Neural progenitor cell (in vitro differentiated cells): ENCODE results near the gene FAM25A. TPM values are rescaled to one million over a fixed set of nuclear protein-coding genes. Genes with fewer than 3 reads are reported as not detected.
"Not testable (repeated sequence)": the region's sequence is repeated elsewhere in the genome, so short reads cannot be mapped to it uniquely, and the experiment has no call there.

Experiments used
- DNase-seq: peaks from one replicate; pipeline ENCODE4 v3.0.0-alpha.2; 2016; ENCODE audit warnings: low spot score
- H2AFZ ChIP-seq: fragments of 200-600 bp; sonication (generic); replicated peaks from 2 replicates; pipeline ENCODE4 v1.6.1; 2016; ENCODE audit warnings: antibody characterized with exemption
- H3F3A ChIP-seq: fragments of 200-600 bp; sonication (generic); 2 replicates; pipeline ENCODE4 v1.6.1; 2016; ENCODE audit warnings: antibody characterized with exemption, low read depth
- H3K27ac ChIP-seq: fragments of 200-600 bp; sonication (generic); 2 replicates; pipeline ENCODE4 v1.5.1; 2016; ENCODE audit warnings: mild to moderate bottlenecking
- H3K27me3 ChIP-seq: fragments of 200-600 bp; sonication (generic); 2 replicates; pipeline ENCODE4 v1.6.1; 2016; ENCODE audit warnings: mild to moderate bottlenecking, moderate library complexity
- H3K36me3 ChIP-seq: fragments of 200-600 bp; sonication (generic); 2 replicates; pipeline ENCODE4 v1.5.1; 2016
- H3K4me1 ChIP-seq: fragments of 200-600 bp; sonication (generic); 2 replicates; pipeline ENCODE4 v1.6.1; 2016; ENCODE audit warnings: mixed run types
- H3K4me2 ChIP-seq: fragments of 200-600 bp; sonication (generic); 2 replicates; pipeline ENCODE4 v1.6.1; 2016
- H3K4me3 ChIP-seq: fragments of 200-600 bp; sonication (generic); 2 replicates; pipeline ENCODE4 v1.5.1; 2016
- H3K79me2 ChIP-seq: fragments of 200-600 bp; sonication (generic); 2 replicates; pipeline ENCODE4 v1.6.1; 2016; ENCODE audit warnings: low read depth
- H3K9ac ChIP-seq: fragments of 200-600 bp; sonication (generic); 2 replicates; pipeline ENCODE4 v1.6.1; 2016
- H3K9me3 ChIP-seq: fragments of 200-600 bp; sonication (generic); 2 replicates; pipeline ENCODE4 v1.5.1; 2016; ENCODE audit warnings: low read depth
- H4K20me1 ChIP-seq: fragments of 200-600 bp; sonication (generic); 2 replicates; pipeline ENCODE4 v1.6.1; 2016; ENCODE audit warnings: low read depth
- H3K27ac Mint-ChIP-seq: 3 replicates; pipeline ENCODE4 v1.8.0; 2021; ENCODE audit warnings: mixed read lengths
- H3K27me3 Mint-ChIP-seq: 2 replicates; pipeline ENCODE4 v1.8.0; 2022; ENCODE audit warnings: low read depth, mild to moderate bottlenecking, inconsistent platforms, moderate library complexity, mixed read lengths; ENCODE audit not compliant: insufficient read depth
- H3K36me3 Mint-ChIP-seq: 3 replicates; pipeline ENCODE4 v1.8.0; 2021; ENCODE audit warnings: mixed read lengths
- H3K4me1 Mint-ChIP-seq: 3 replicates; pipeline ENCODE4 v1.8.0; 2021; ENCODE audit warnings: mixed read lengths
- H3K4me3 Mint-ChIP-seq: 3 replicates; pipeline ENCODE4 v1.8.0; 2021; ENCODE audit warnings: mild to moderate bottlenecking, moderate library complexity, mixed read lengths
- H3K9me3 Mint-ChIP-seq: 3 replicates; pipeline ENCODE4 v1.8.0; 2020; ENCODE audit warnings: mixed read lengths
- total RNA-seq: library from RNA; depleted of rRNA; stranded (reverse); fragments of >200 nt; gene quantifications from 2 replicates; pipeline ENCODE4 v1.2.3, GENCODE V29; 2015; ENCODE audit warnings: low replicate concordance

FAM25A gene
- total RNA-seq, 1 donor from 2014 or later, result not detected

DNA sequence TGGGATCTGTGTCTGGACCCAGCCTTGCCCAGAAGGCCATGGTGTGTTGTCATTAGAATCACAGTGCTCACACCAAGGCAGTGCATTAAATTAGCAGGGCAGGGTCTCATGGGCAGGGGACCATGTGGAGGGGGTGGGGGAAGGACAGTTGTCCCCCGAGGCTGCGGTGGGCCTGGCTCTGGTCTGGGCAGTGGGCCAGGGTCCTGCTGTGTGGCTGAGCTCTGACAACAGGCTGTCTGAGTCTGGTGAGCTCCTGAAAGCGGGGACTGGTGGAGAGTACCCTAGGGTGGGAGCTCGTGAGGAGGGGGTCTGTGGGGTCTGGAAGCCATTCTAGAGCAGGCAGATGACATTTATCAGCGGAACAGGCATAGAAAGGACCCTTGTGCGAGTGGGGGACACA lies 2.0 kb upstream of the FAM25A start:
- H2AFZ ChIP-seq, H3K4me3 Mint-ChIP-seq, H3K9me3 Mint-ChIP-seq, H3K36me3 Mint-ChIP-seq, DNase-seq, H3F3A ChIP-seq, H3K27me3 ChIP-seq, H3K4me2 ChIP-seq, H3K27ac ChIP-seq, H3K27me3 Mint-ChIP-seq, H3K4me1 Mint-ChIP-seq, H3K36me3 ChIP-seq, H3K79me2 ChIP-seq, H4K20me1 ChIP-seq, H3K4me1 ChIP-seq, H3K4me3 ChIP-seq, H3K9ac ChIP-seq, H3K9me3 ChIP-seq, H3K27ac Mint-ChIP-seq: not testable (repeated sequence)

GRCh38 chr10:87019066-87019465 lies 1.0 kb upstream of the FAM25A start:
- not testable (repeated sequence) for H3K36me3 ChIP-seq, H3K36me3 Mint-ChIP-seq, DNase-seq, H3K4me2 ChIP-seq, H3F3A ChIP-seq, H3K27ac Mint-ChIP-seq, H3K27me3 ChIP-seq, H2AFZ ChIP-seq, H3K27me3 Mint-ChIP-seq, H3K9me3 Mint-ChIP-seq, H3K9me3 ChIP-seq, H3K9ac ChIP-seq, H4K20me1 ChIP-seq, H3K79me2 ChIP-seq, H3K4me3 ChIP-seq, H3K4me3 Mint-ChIP-seq, H3K4me1 Mint-ChIP-seq, H3K4me1 ChIP-seq, H3K27ac ChIP-seq

- not testable (repeated sequence) for H3K4me1 Mint-ChIP-seq, H3F3A ChIP-seq, H3K36me3 ChIP-seq, H3K4me3 ChIP-seq, H3K4me3 Mint-ChIP-seq, H3K27ac ChIP-seq, H3K27me3 Mint-ChIP-seq, H3K9ac ChIP-seq, H3K36me3 Mint-ChIP-seq, H3K9me3 Mint-ChIP-seq, H2AFZ ChIP-seq, H3K79me2 ChIP-seq, H3K4me1 ChIP-seq, H4K20me1 ChIP-seq, H3K27ac Mint-ChIP-seq, H3K27me3 ChIP-seq, H3K4me2 ChIP-seq, DNase-seq, H3K9me3 ChIP-seq
Measured at GRCh38 chr10:87019504-87019903, 590 bp upstream of the FAM25A start.

GRCh38 chr10:87025285-87025958 lies 5.3 kb downstream of the FAM25A start:
- H3K27me3 ChIP-seq, H3K9me3 ChIP-seq, H3K27me3 Mint-ChIP-seq, H2AFZ ChIP-seq, H3K36me3 ChIP-seq, H3K36me3 Mint-ChIP-seq, H3F3A ChIP-seq, DNase-seq, H4K20me1 ChIP-seq, H3K27ac ChIP-seq, H3K4me1 Mint-ChIP-seq, H3K4me1 ChIP-seq, H3K4me3 ChIP-seq, H3K79me2 ChIP-seq, H3K9me3 Mint-ChIP-seq, H3K4me2 ChIP-seq, H3K4me3 Mint-ChIP-seq, H3K27ac Mint-ChIP-seq, H3K9ac ChIP-seq: not testable (repeated sequence)

DNA sequence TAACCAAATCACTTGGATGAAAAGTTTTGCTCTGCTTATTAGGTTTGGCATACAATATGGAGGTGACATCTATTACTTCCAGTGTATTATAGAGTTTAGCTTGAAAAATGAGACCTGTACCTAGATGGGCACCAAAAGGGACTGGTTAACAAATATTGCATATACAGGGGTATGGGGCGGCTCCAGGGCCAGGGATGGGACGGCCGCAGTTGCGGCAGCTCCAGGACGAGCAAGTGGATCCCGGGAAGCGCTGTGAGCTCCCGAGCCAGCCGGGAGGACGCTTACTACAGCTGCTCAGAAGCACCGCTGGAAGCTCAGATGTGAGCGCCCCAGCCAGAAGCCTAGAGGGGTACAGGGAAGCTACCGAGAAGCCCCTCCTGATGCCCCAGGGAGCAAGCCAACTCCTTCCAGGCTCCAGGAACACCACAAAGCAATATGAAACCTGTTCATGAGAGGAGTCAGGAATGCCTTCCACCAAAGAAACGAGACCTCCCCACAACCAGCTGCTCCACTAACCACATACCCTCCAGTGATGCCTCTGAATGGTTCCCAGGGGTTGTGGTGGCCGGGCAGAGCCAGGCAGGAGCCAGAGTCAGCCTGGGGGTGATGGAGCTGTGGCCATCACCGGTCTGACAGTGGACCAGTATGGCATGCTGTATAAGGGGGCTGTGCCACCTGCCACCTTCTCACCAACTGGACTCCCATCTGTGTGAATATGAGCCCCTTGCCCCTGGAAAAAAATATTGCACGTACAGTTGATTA lies 6.8 kb downstream of the FAM25A start:
- DNase-seq, H3K36me3 Mint-ChIP-seq, H3K4me2 ChIP-seq, H3F3A ChIP-seq, H3K9ac ChIP-seq, H3K4me1 Mint-ChIP-seq, H3K79me2 ChIP-seq, H3K9me3 ChIP-seq, H3K36me3 ChIP-seq, H3K27me3 Mint-ChIP-seq, H3K27ac Mint-ChIP-seq, H3K9me3 Mint-ChIP-seq, H2AFZ ChIP-seq, H3K27me3 ChIP-seq, H3K27ac ChIP-seq, H3K4me3 ChIP-seq, H3K4me3 Mint-ChIP-seq, H3K4me1 ChIP-seq, H4K20me1 ChIP-seq: not testable (repeated sequence)

DNA sequence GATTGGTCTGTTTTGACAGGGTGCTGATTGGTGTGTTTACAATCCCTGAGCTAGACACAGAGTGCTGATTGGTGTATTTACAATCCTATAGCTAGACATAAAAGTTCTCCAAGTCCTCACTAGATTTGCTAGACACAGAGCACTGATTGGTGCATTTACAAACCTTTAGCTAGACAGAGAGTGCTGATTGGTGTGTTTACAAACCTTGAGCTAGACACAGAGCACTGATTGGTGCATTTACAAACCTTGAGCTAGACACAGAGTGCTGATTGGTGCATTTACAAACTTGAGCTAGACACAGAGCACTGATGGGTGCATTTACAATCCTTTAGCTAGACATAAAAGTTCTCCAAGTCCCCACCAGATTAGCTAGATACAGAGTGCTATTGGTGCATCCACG lies 10.3 kb downstream of the FAM25A start:
- H3K79me2 ChIP-seq, H2AFZ ChIP-seq, H3K4me1 Mint-ChIP-seq, H3K9me3 ChIP-seq, H3F3A ChIP-seq, H3K27me3 Mint-ChIP-seq, H3K4me1 ChIP-seq, DNase-seq, H3K4me2 ChIP-seq, H3K36me3 Mint-ChIP-seq, H3K4me3 ChIP-seq, H3K27me3 ChIP-seq, H4K20me1 ChIP-seq, H3K36me3 ChIP-seq, H3K9ac ChIP-seq, H3K9me3 Mint-ChIP-seq, H3K27ac Mint-ChIP-seq, H3K4me3 Mint-ChIP-seq, H3K27ac ChIP-seq: not testable (repeated sequence)
